ENCODE measurements around the gene PLAC9. TPM values are rescaled to one million over a fixed set of nuclear protein-coding genes. Genes with fewer than 3 reads are reported as not detected.

The PLAC9 gene
- total and polyA plus RNA-seq, 5 donors from 2014 or later, result 0.33 to 1.1 TPM; not detected in 3

DNA sequence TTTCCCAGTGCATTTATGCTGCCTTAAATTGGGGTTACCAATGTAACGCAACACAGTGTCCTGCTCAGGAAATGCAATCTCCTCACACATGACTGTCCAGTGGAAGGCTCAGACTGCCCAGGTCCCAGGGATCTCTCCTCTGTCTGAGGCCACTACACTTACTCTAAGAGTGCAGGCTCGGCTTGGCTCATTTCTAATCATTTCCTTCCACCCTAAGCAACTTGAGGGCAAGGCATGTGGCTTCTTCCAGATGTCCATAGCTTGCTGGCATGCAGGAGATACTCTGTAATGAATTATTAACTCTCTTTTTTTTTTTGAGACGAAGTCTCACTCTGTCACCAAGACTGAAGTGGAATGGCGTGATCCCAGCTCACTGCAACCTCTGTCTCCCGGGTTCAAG lies 23.7 kb downstream of the PLAC9 start:
- Mint-ChIP-seq H3K4me3 (no peak overlapping the region), H3K27ac (peak overlapping the region in 1 of 3 donors; percentile 62), H3K27me3 (no peaks in the 10 kb centered on the region), H3K9me3 (no peaks in the 10 kb centered on the region), H3K36me3 (peaks cover 81% of the 10 kb centered on the region), H3K4me1 (peaks cover 0 to 14% (median 6%) of the 10 kb centered on the region in 4 donors)
- Histone ChIP-seq H3K4me3 (ENCODE audit: low read depth, low read length) (no peak overlapping the region), H3K27me3 (ENCODE audit: control insufficient read depth, insufficient read depth, low read length) (no peaks in the 10 kb centered on the region), H3K9me3 (ENCODE audit: control insufficient read depth in 2 of 2, low read length in 2 of 2) (no peaks in the 10 kb centered on the region), H3K36me3 (ENCODE audit: control insufficient read depth, insufficient read depth, low read length) (peaks cover 97% of the 10 kb centered on the region), H3K27ac (ENCODE audit: insufficient read depth, low read length, poor library complexity, severe bottlenecking) (no peak overlapping the region), H3K4me1 (ENCODE audit: control insufficient read depth, insufficient read depth, low read length, poor library complexity, severe bottlenecking) (no peaks in the 10 kb centered on the region)
- DNase-seq (no peak), ATAC-seq (ENCODE audit: low read depth in 2 of 2) (no peak)

DNA sequence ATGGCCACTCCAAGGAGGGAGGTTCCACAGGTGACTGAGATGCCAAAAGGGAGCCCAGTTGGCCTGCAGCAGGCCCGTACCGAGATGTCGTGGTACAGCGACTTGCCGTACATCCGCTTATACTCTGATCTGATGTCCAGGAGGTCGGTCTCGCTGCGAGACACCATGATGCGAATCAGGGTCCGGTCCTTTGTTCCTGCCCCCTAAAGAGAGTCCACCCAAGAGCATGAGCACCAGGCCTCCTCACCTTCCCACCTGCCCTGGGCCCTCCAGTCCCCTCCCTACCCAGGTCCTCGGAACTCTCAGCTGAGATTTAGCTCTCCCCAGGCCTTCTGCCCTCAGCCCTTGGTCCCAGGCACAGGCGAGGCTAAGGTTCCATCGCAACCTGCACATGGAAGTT lies 25.0 kb downstream of the PLAC9 start:
- Mint-ChIP-seq H3K9me3 (no peaks in the 10 kb centered on the region), H3K4me3 (no peak overlapping the region), H3K27me3 (no peaks in the 10 kb centered on the region), H3K36me3 (peaks cover 83% of the 10 kb centered on the region), H3K27ac (peak overlapping the region in 1 of 3 donors; percentile 62), H3K4me1 (peaks cover 0 to 12% (median 5%) of the 10 kb centered on the region in 4 donors)
- no peak for DNase-seq
- peaks cover 98% of the 10 kb centered on the region for H3K36me3 ChIP-seq (ENCODE audit: control insufficient read depth, insufficient read depth, low read length)
- H3K27ac ChIP-seq (ENCODE audit: insufficient read depth, low read length, poor library complexity, severe bottlenecking), result no peak overlapping the region
- no peaks in the 10 kb centered on the region for H3K4me1 ChIP-seq (ENCODE audit: control insufficient read depth, insufficient read depth, low read length, poor library complexity, severe bottlenecking)
- no peak for ATAC-seq (ENCODE audit: low read depth in 2 of 2)
- no peaks in the 10 kb centered on the region for H3K9me3 ChIP-seq (ENCODE audit: control insufficient read depth in 2 of 2, low read length in 2 of 2)
- no peak overlapping the region for H3K4me3 ChIP-seq (ENCODE audit: low read depth, low read length)
- H3K27me3 ChIP-seq (ENCODE audit: control insufficient read depth, insufficient read depth, low read length), result no peaks in the 10 kb centered on the region

DNA sequence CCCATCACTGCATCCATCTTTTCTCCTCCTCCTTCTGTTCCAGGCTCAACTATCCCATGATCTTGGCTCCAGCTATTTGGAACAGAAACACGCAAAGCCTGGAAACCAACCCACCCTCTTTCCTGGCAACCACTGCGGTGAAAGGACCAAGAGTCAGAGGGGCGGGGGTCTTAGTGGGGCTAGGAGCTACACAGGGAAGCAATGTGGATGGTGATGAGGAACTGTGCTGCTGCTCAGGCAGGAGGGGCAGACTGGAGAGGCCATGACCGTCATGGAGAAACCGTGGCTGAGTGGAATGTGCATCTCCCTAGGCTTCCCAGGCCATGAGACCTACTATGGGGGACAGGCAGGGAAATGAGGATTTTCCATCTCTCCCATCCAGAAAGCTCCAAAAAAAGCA lies 25.6 kb downstream of the PLAC9 start:
- peaks cover 85% of the 10 kb centered on the region for H3K36me3 Mint-ChIP-seq
- Histone ChIP-seq H3K4me3 (ENCODE audit: low read depth, low read length) (no peak overlapping the region), H3K27ac (ENCODE audit: insufficient read depth, low read length, poor library complexity, severe bottlenecking) (no peak overlapping the region), H3K27me3 (ENCODE audit: control insufficient read depth, insufficient read depth, low read length) (no peaks in the 10 kb centered on the region), H3K4me1 (ENCODE audit: control insufficient read depth, insufficient read depth, low read length, poor library complexity, severe bottlenecking) (no peaks in the 10 kb centered on the region), H3K9me3 (ENCODE audit: control insufficient read depth in 2 of 2, low read length in 2 of 2) (no peaks in the 10 kb centered on the region), H3K36me3 (ENCODE audit: control insufficient read depth, insufficient read depth, low read length) (peaks cover 98% of the 10 kb centered on the region)
- no peaks in the 10 kb centered on the region for H3K9me3 Mint-ChIP-seq
- H3K27me3 Mint-ChIP-seq, result no peaks in the 10 kb centered on the region
- peak overlapping the region in 1 of 3 donors; percentile 31 for H3K27ac Mint-ChIP-seq
- ATAC-seq (ENCODE audit: low read depth in 2 of 2) (no peak), DNase-seq (no peak)
- H3K4me1 Mint-ChIP-seq, result peaks cover 0 to 10% (median 4%) of the 10 kb centered on the region in 4 donors
- H3K4me3 Mint-ChIP-seq, result no peak overlapping the region

DNA sequence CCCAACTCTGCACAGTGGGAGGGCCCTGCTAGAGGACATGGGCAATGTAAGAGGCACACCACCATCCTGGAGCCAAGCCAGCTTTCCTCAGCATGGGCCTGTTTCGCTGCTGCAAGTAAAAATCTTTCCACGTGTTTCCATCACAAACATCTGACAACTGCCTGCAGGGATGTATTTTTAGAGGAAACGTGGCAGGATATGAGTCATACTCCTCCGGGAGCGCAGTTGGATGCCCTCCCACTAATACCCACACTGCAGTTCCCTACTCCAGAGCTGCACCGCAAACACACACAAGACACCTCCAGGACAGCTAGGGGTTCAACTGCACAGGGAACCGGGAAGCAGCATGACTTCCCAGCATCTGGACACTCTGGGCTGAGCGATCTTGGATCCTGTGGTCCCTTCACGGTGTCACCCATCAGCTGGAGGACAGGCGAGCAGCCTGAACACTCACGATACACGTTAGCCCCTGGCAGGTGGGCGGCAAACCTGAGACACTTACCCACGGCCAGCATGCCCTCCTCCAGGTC lies 26.1 kb downstream of the PLAC9 start:
- DNase-seq (no peak), ATAC-seq (ENCODE audit: low read depth in 2 of 2) (no peak)
- peak overlapping the region; percentile 26 to 31 (median 29) for H3K27ac Mint-ChIP-seq
- no peak overlapping the region for H3K27ac ChIP-seq (ENCODE audit: insufficient read depth, low read length, poor library complexity, severe bottlenecking)
- H3K36me3 Mint-ChIP-seq, result peaks cover 85% of the 10 kb centered on the region
- no peaks in the 10 kb centered on the region for H3K27me3 Mint-ChIP-seq
- no peak overlapping the region for H3K4me3 ChIP-seq (ENCODE audit: low read depth, low read length)
- H3K9me3 ChIP-seq (ENCODE audit: control insufficient read depth in 2 of 2, low read length in 2 of 2), result no peaks in the 10 kb centered on the region
- H3K36me3 ChIP-seq (ENCODE audit: control insufficient read depth, insufficient read depth, low read length), result peaks cover 98% of the 10 kb centered on the region
- H3K27me3 ChIP-seq (ENCODE audit: control insufficient read depth, insufficient read depth, low read length), result no peaks in the 10 kb centered on the region
- no peaks in the 10 kb centered on the region for H3K9me3 Mint-ChIP-seq
- H3K4me3 Mint-ChIP-seq, result no peak overlapping the region
- no peaks in the 10 kb centered on the region for H3K4me1 ChIP-seq (ENCODE audit: control insufficient read depth, insufficient read depth, low read length, poor library complexity, severe bottlenecking)
- H3K4me1 Mint-ChIP-seq, result peaks cover 0 to 10% (median 4%) of the 10 kb centered on the region in 4 donors

DNA sequence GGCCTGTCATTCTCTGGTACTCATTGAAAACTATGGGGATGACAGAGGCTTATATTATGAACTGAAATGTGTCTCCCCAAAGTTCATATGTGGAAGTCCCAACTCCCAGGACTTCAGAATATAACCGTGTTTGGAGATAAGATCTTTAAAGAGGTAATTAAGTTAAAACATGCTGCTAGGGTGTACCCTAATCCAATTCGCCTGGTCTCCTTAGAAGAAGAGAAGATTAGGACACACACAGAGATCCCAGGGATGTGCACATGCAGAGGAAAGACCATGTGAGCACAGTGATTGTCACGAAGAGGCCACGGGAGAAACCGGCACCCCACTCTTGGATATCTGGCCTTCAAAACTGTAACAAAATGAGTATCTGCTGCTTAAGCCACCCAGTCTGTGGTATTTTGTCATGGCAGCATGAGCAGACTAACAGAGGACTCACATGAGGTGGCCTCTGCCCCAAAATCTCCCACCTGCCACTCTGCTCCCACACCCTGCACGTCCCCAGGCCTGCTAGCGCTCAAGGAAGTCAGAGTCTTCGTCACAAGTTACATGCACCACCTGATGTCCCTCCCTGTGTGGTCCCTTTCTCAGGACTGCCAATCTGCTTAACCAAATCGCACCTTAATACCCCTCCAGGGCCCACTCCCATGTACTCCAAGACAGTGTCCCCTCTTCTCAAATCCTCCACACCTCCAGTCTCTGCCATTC lies 26.8 kb downstream of the PLAC9 start:
- no peak for DNase-seq
- Mint-ChIP-seq H3K9me3 (no peaks in the 10 kb centered on the region), H3K36me3 (peaks cover 86% of the 10 kb centered on the region), H3K27me3 (no peaks in the 10 kb centered on the region), H3K4me1 (peaks cover 0 to 12% (median 4%) of the 10 kb centered on the region in 4 donors), H3K27ac (peak overlapping the region in 2 of 3 donors; percentile 26 to 86), H3K4me3 (no peak overlapping the region)
- Histone ChIP-seq H3K27me3 (ENCODE audit: control insufficient read depth, insufficient read depth, low read length) (no peaks in the 10 kb centered on the region), H3K27ac (ENCODE audit: insufficient read depth, low read length, poor library complexity, severe bottlenecking) (no peak overlapping the region), H3K4me1 (ENCODE audit: control insufficient read depth, insufficient read depth, low read length, poor library complexity, severe bottlenecking) (no peaks in the 10 kb centered on the region), H3K4me3 (ENCODE audit: low read depth, low read length) (no peak overlapping the region), H3K9me3 (ENCODE audit: control insufficient read depth in 2 of 2, low read length in 2 of 2) (no peaks in the 10 kb centered on the region), H3K36me3 (ENCODE audit: control insufficient read depth, insufficient read depth, low read length) (peaks cover 100% of the 10 kb centered on the region)
- no peak for ATAC-seq (ENCODE audit: low read depth in 2 of 2)

DNA sequence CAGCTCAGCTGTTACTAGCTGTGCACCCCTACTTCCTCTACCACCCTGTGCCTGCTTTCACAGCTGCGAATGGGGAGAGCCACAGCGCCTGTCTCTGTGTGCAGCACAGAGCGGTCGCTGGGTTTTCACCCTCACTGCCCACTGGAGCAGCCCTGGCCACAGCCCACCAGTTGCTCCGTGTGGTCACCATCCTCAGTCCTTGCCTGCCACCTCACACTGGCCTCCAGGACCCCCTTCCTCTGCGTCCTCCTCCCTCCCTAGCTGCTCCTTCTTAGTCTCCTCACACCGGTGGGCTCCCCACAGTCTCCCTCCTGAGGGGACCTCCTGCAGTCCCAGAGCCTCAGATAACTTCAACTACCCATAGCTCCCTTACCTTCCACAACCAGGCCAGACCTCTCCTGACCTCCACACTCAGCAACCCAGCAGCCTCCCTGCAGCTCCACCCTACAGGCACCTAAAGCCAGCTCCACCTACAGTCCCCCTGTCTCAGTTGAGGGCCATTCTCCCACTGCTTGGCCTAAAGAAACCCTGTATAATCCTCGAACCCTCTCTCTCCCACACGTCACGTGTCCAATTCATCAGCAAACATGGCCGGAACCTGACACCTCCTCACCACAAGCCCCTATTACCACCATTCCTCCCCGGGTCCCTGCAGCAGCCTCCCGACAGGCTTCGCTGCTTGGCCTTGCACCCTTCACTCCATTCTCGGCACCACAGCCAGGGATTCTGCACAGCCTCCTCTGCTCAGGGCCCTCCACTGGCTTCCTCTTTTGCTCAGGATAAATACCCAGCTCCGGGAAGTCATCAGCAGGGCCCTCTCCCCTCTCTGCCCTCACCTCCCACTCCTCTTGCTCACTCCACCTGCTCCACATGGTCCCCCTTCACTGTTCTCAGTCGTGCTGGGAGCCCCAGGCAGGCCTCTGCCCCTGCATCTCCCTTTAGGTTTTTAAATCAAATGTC lies 28.1 kb downstream of the PLAC9 start:
- Mint-ChIP-seq H3K4me3 (no peak overlapping the region), H3K36me3 (peaks cover 77% of the 10 kb centered on the region), H3K27ac (peak overlapping the region; percentile 51 to 92 (median 64)), H3K9me3 (no peaks in the 10 kb centered on the region), H3K27me3 (no peaks in the 10 kb centered on the region), H3K4me1 (peaks cover 0 to 11% (median 4%) of the 10 kb centered on the region in 4 donors)
- Histone ChIP-seq H3K27me3 (ENCODE audit: control insufficient read depth, insufficient read depth, low read length) (no peaks in the 10 kb centered on the region), H3K4me3 (ENCODE audit: low read depth, low read length) (no peak overlapping the region), H3K4me1 (ENCODE audit: control insufficient read depth, insufficient read depth, low read length, poor library complexity, severe bottlenecking) (no peaks in the 10 kb centered on the region), H3K27ac (ENCODE audit: insufficient read depth, low read length, poor library complexity, severe bottlenecking) (no peak overlapping the region), H3K36me3 (ENCODE audit: control insufficient read depth, insufficient read depth, low read length) (peaks cover 100% of the 10 kb centered on the region), H3K9me3 (ENCODE audit: control insufficient read depth in 2 of 2, low read length in 2 of 2) (no peaks in the 10 kb centered on the region)
- ATAC-seq (ENCODE audit: low read depth in 2 of 2) (no peak), DNase-seq (no peak)

DNA sequence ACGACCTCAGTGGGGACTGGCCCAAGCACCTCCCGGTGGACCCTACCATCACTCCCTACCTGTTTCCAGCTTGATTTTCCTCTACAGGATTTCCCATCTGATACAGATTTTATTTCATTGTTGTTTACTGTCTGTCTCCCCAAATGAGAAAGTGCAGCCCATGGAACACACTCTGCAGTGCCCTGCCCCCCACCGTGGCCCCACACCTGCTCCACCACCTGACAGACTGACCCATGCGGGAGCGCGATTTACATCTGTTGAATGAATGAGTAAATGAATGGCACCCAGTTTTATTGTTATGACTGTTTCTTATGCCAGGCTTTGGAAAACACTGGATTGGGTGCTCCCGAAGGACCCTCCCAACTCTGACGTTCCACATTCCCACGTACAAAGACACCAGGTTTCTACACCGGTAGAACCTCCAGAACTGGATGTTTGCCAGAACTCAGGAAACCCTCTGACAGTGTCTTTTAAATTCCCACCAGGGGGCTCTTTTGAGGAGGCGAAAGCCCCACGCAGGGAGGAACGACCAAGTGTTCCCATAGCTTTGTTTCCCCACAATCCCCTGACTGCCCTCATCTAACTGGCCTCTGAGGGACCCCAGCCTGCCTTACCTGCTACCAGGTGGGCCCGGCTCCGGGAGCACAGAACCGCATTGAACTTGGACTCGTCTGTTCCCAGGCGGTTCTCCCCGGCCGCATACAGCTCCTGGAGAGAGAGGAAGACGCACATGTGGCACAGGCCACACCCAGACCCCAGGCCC lies 29.0 kb downstream of the PLAC9 start:
- H3K4me1 ChIP-seq (ENCODE audit: control insufficient read depth, insufficient read depth, low read length, poor library complexity, severe bottlenecking), result no peaks in the 10 kb centered on the region
- no peak overlapping the region for H3K4me3 ChIP-seq (ENCODE audit: low read depth, low read length)
- no peak overlapping the region for H3K27ac ChIP-seq (ENCODE audit: insufficient read depth, low read length, poor library complexity, severe bottlenecking)
- H3K4me1 Mint-ChIP-seq, result peaks cover 0 to 11% (median 7%) of the 10 kb centered on the region in 4 donors
- peaks cover 76% of the 10 kb centered on the region for H3K36me3 Mint-ChIP-seq
- no peaks in the 10 kb centered on the region for H3K9me3 Mint-ChIP-seq
- H3K27me3 Mint-ChIP-seq, result no peaks in the 10 kb centered on the region
- H3K27ac Mint-ChIP-seq, result peak overlapping the region in 2 of 3 donors; percentile 38 to 51
- H3K36me3 ChIP-seq (ENCODE audit: control insufficient read depth, insufficient read depth, low read length), result peaks cover 100% of the 10 kb centered on the region
- no peaks in the 10 kb centered on the region for H3K27me3 ChIP-seq (ENCODE audit: control insufficient read depth, insufficient read depth, low read length)
- DNase-seq (no peak), ATAC-seq (ENCODE audit: low read depth in 2 of 2) (no peak)
- no peaks in the 10 kb centered on the region for H3K9me3 ChIP-seq (ENCODE audit: control insufficient read depth in 2 of 2, low read length in 2 of 2)
- no peak overlapping the region for H3K4me3 Mint-ChIP-seq

All from CD4-positive, CD25-positive, alpha-beta regulatory T cell (primary cell).